HepG2 (cell line): ENCODE results near the gene ARX. TPM values are rescaled to one million over a fixed set of nuclear protein-coding genes. Genes with fewer than 3 reads are reported as not detected.

Experiments used
- ATAC-seq: fragments of 200-7000 bp; cut with Tn5 transposase; 3 replicates; pipeline ENCODE4 v1.9.1; 2020; ENCODE audit warnings: mild to moderate bottlenecking, moderate library complexity
- BruUV-seq: library from RNA; stranded (reverse); fragments of 400-500 nt; replicated peaks from 2 replicates; lab custom pipeline; 2021; lab: Mats Ljungman, UMichigan
- CTCF ChIA-PET: fragments of 300-600 bp; formaldehyde crosslinking; extraction: SDS; loops from one replicate; lab custom pipeline; 2021; ENCODE audit warnings: low total read pairs, inconsistent platforms, low intra/inter-chr PET ratio; lab: Yijun Ruan, JAX
- POLR2A ChIA-PET: fragments of 350-600 bp; sonication (Branson Sonifier 250); formaldehyde crosslinking; loops from one replicate; lab custom pipeline; 2020; ENCODE audit warnings: antibody characterized with exemption, inconsistent platforms; lab: Yijun Ruan, JAX
- DNase-seq: peaks from one replicate; pipeline ENCODE4 v3.0.0-alpha.2; 2015; ENCODE audit warnings: low spot score
- FAIRE-seq: peaks from 3 replicates; lab custom pipeline; 2011; peaks lifted over from hg19 to GRCh38; lab: Jason Lieb, UNC
- H2AFZ ChIP-seq: one replicate; pipeline ENCODE4 v1.6.1; 2011; ENCODE audit warnings: low read length, inconsistent platforms
- H3K27ac ChIP-seq: fragments of 300-600 bp; 3 replicates; pipeline ENCODE4 v1.8.0; 2011; ENCODE audit warnings: mixed run types, mild to moderate bottlenecking, mixed read lengths, low read length, inconsistent platforms; ENCODE audit not compliant: insufficient read depth; ENCODE audit errors: extremely low read length
- H3K27me3 ChIP-seq, 2 experiments: fragments of 200-600 bp in 1 of 2; 2 replicates in 1 of 2; 3 replicates in 1 of 2; pipeline versions ENCODE4 v1.6.0 to v1.8.0; 2011; ENCODE audit warnings: low read length in 2 of 2, mild to moderate bottlenecking in 2 of 2, moderate library complexity in 2 of 2, inconsistent platforms in 1 of 2; ENCODE audit not compliant: insufficient read depth in 2 of 2, control insufficient read depth in 1 of 2
- H3K36me3 ChIP-seq, 2 experiments: fragments of 200-600 bp in 1 of 2; replicated peaks in 1 of 2; 2 replicates in 1 of 2; 3 replicates in 1 of 2; pipeline versions ENCODE4 v1.5.1 to v1.8.0; 2011; ENCODE audit warnings: low read length in 2 of 2, inconsistent platforms in 1 of 2; ENCODE audit not compliant: insufficient read depth in 2 of 2, control insufficient read depth in 1 of 2
- H3K4me1 ChIP-seq: 2 replicates; pipeline ENCODE4 v1.5.1; 2012; ENCODE audit warnings: low read length, inconsistent platforms; ENCODE audit not compliant: insufficient read depth
- H3K4me2 ChIP-seq: 2 replicates; pipeline ENCODE4 v1.6.0; 2011; ENCODE audit warnings: low read depth, low read length, inconsistent platforms
- H3K4me3 ChIP-seq, 3 experiments: fragments of 200-600 bp in 1 of 3; sonication (generic), shearing (Covaris generic) in 1 of 3; replicated peaks in 1 of 3; 2 replicates each; pipeline ENCODE4 v1.5.1; 2011 to 2016; ENCODE audit warnings: low read length in 3 of 3, inconsistent platforms in 2 of 3, low read depth in 2 of 3, mild to moderate bottlenecking in 2 of 3, control low read depth in 1 of 3, mixed read lengths in 1 of 3; ENCODE audit not compliant: insufficient read depth in 1 of 3
- H3K79me2 ChIP-seq: one replicate; pipeline ENCODE4 v1.6.1; 2011; ENCODE audit warnings: low read length, inconsistent platforms; ENCODE audit not compliant: insufficient read depth
- H3K9ac ChIP-seq: 2 replicates; pipeline ENCODE4 v1.6.0; 2011; ENCODE audit warnings: mild to moderate bottlenecking, low read depth, low read length, inconsistent platforms; ENCODE audit not compliant: insufficient read depth
- H3K9me3 ChIP-seq: 2 replicates; pipeline ENCODE4 v1.5.1; 2012; ENCODE audit warnings: mild to moderate bottlenecking, low read length
- H4K20me1 ChIP-seq: 2 replicates; pipeline ENCODE4 v1.6.0; 2011; ENCODE audit warnings: inconsistent platforms, mild to moderate bottlenecking, low read length, moderate library complexity; ENCODE audit not compliant: insufficient read depth
- ARNTL ChIP-seq: sonication (generic); formaldehyde crosslinking; IDR thresholded peaks from 2 replicates; pipeline ENCODE4 v1.4.0; 2020; ENCODE audit warnings: mild to moderate bottlenecking, missing genetic modification reagents
- CBX5 ChIP-seq: sonication (generic); formaldehyde crosslinking; IDR thresholded peaks from 2 replicates; pipeline ENCODE4 v1.4.0; 2020; ENCODE audit warnings: missing genetic modification reagents, borderline replicate concordance
- HNF1B ChIP-seq: sonication (generic); formaldehyde crosslinking; IDR thresholded peaks from 2 replicates; pipeline ENCODE4 v1.5.1; 2020; ENCODE audit warnings: mild to moderate bottlenecking, moderate library complexity, missing genetic modification reagents
- ISL2 ChIP-seq: sonication (generic); formaldehyde crosslinking; IDR thresholded peaks from 2 replicates; pipeline ENCODE4 v1.5.0; 2020; ENCODE audit warnings: missing genetic modification reagents
- JUN ChIP-seq: sonication (generic); formaldehyde crosslinking; IDR thresholded peaks from 2 replicates; pipeline ENCODE4 v1.4.0; 2020; ENCODE audit warnings: mild to moderate bottlenecking, missing genetic modification reagents
- MYNN ChIP-seq: sonication (generic); formaldehyde crosslinking; IDR thresholded peaks from 2 replicates; pipeline ENCODE4 v1.4.0; 2020; ENCODE audit warnings: mild to moderate bottlenecking, low read depth, missing genetic modification reagents
- POLR2AphosphoS5 ChIP-seq: IDR thresholded peaks from 2 replicates; pipeline ENCODE4 v1.6.1; 2012; ENCODE audit warnings: low read depth, low read length
- SMYD3 ChIP-seq: sonication (generic); formaldehyde crosslinking; IDR thresholded peaks from 2 replicates; pipeline ENCODE4 v1.8.1; 2023; ENCODE audit warnings: mild to moderate bottlenecking, missing genetic modification reagents
- TFAP4 ChIP-seq: sonication (generic); IDR thresholded peaks from 2 replicates; pipeline ENCODE4 v1.6.1; 2016; ENCODE audit warnings: low read depth, borderline replicate concordance
- ZBED4 ChIP-seq: sonication (generic); formaldehyde crosslinking; IDR thresholded peaks from 2 replicates; pipeline ENCODE4 v1.4.0; 2020; ENCODE audit warnings: missing genetic modification reagents, borderline replicate concordance
- ZIK1 ChIP-seq: sonication (generic); formaldehyde crosslinking; IDR thresholded peaks from 2 replicates; pipeline ENCODE4 v1.5.0; 2020; ENCODE audit warnings: mild to moderate bottlenecking, low read depth, missing genetic modification reagents, borderline replicate concordance
- ZNF503 ChIP-seq: sonication (generic); formaldehyde crosslinking; IDR thresholded peaks from 2 replicates; pipeline ENCODE4 v1.4.0; 2020; ENCODE audit warnings: missing genetic modification reagents
- WGBS: methylation state at CpG from one replicate; pipeline ENCODE4 v1.1.6; 2017; ENCODE audit warnings: low lambda C conversion rate; 5-methylcytosine and 5-hydroxymethylcytosine counted together
- in situ Hi-C: cut with HindIII; loops from 2 replicates; pipeline ENCODE4 v1.10.0; 2017; ENCODE audit warnings: low pct_unique_long_range_greater_than_20kb; ENCODE audit not compliant: extremely low pct_ligation_motif_present
- intact Hi-C: fragments of 100-400 bp; cut with micrococcal nuclease; formaldehyde crosslinking; loops from one replicate; pipeline ENCODE4 v1.10.0; 2022; ENCODE audit not compliant: unreplicated experiment
- polyA plus RNA-seq, 8 experiments: library from polyadenylated mRNA; depleted of rRNA in 3 of 8; stranded (reverse) in 7 of 8; unstranded in 1 of 8; fragments of >200 nt; fragmentation: Illumina TruSeq in 4 of 8; extraction: Trizol in 4 of 8; gene quantifications; 2 replicates each; pipeline versions ENCODE4 v1.2.1 to v1.2.3, GENCODE V29; 2011 to 2016; ENCODE audit warnings: low read depth in 4 of 8, missing spikeins in 1 of 8, mixed read lengths in 1 of 8; ENCODE audit not compliant: insufficient read depth in 1 of 8
- total RNA-seq, 5 experiments: library from RNA; depleted of rRNA; stranded (reverse); fragments of >200 nt; fragmentation: Illumina TruSeq; extraction: Trizol; gene quantifications; 2 replicates each; pipeline ENCODE4 v1.2.3, GENCODE V29; 2016; ENCODE audit warnings: low read depth in 1 of 5

The ARX gene
- total and polyA plus RNA-seq, 2 of the 13 experiments (the other 11 are each of a cell fraction or from before 2014, with no cell fraction given) = not detected

GRCh38 chrX:25048178-25048577 lies 32.4 kb upstream of the ARX start:
- intact Hi-C loops = no loop called here
- Histone ChIP-seq H3K4me1 (no peaks in the 10 kb centered on the region; the same call in 1 of the 2 replicates), H3K4me3 (no peak overlapping the region), H3K4me2 (0 out of 2 replicates have a peak overlapping the region, but pooled peaks have one; percentile 1), H3K36me3 (no peaks in the 10 kb centered on the region), H3K27ac (no peak overlapping the region), H3K27me3 (no peaks in the 10 kb centered on the region), H2AFZ (no peak overlapping the region)
- in situ Hi-C loops = no loop called here
- no TSS peak for BruUV-seq
- ChIA-PET POLR2A (interaction anchor here (0.6 kb wide), 1 partner anchor 80 kb away, joined by 3 read pairs; no protein-coding TSS in a partner anchor), CTCF (no interaction called here)
- no peak for TF ChIP-seq ZBED4 (CRISPR knock-in tag)
- TF ChIP-seq ZNF503 = no peak
- TF ChIP-seq ISL2 (CRISPR knock-in tag) = no peak
- no peak for TF ChIP-seq HNF1B
- TF ChIP-seq POLR2AphosphoS5 = no peak
- TF ChIP-seq MYNN (CRISPR knock-in tag) = no peak
- TF ChIP-seq TFAP4 = no peak
- no peak for TF ChIP-seq ARNTL (CRISPR knock-in tag)
- TF ChIP-seq ZIK1 (CRISPR knock-in tag) = no peak
- TF ChIP-seq JUN (CRISPR knock-in tag) = no peak
- no peak for TF ChIP-seq SMYD3
- TF ChIP-seq CBX5 (CRISPR knock-in tag) = no peak
- TF ChIP-seq, all 625 proteins: peak for 0
- Histone ChIP-seq H3K9ac (no peak overlapping the region), H4K20me1 (no peaks in the 10 kb centered on the region), H3K79me2 (no peaks in the 10 kb centered on the region), H3K9me3 (no peaks in the 10 kb centered on the region)
- ATAC-seq (no peak), DNase-seq (no peak), FAIRE-seq (no peak)
- 72% methylated on average over 6 of the region's 7 CpGs for WGBS
